Measurements from ENCODE around the gene PITPNM1. TPM values are rescaled to one million over a fixed set of nuclear protein-coding genes. Genes with fewer than 3 reads are reported as not detected.

PITPNM1 gene
- total RNA-seq, 2 donors from 2014 or later: 10.7 to 30.7 TPM

DNA sequence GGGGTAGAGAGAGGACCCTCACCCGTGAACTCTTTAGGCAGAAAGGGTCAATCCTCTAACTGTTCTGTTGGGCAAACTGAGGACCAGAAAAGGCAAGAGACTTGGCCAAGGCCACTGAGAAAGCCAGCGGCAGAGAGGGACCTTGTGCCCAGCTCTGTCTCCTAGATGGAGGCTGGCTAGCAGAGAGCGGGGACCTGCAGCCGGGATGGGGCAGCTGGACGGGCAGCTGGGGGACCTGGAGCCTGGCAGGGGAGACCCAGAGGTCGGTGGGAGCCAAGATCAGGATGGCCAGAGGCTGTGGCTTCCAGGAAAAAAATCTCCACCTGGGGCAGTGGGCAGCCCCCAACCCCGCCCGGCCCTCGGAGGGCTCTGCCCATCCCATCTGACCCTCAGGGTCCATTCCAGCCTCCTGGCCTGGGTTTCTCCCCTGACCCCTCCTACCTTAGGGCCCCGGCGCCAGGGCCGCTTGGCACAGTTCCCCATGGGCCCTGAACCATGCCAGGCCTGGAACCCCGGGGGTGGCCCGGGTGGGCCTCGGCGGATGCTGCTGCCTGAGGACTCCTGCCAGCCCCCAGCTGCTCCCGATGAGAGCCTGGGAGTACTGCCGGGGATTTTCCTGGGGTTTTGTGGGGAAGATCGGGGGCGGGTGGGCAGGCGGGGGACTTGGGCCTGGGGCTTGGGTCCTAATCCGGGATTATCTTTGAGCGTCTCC, 17.8 kb upstream of the PITPNM1 start, which contains the start of gene CABP2:
Gene CABP2 (minus strand): TSS at position 603 of the 712 bp plus-strand sequence. CDS start 120 bp downstream, at position 483.
- no peaks in the 10 kb centered on the region for H3K27me3 ChIP-seq
- H3K4me1 ChIP-seq: no peaks in the 10 kb centered on the region
- H3K4me3 ChIP-seq: no peak within 1 kb of the TSS
- H3K27ac ChIP-seq: no peak within 1 kb of the TSS
- no peaks in the 10 kb centered on the region for H3K9me3 ChIP-seq
- H3K36me3 ChIP-seq: no peaks in the 10 kb centered on the region
- no peak for DNase-seq (ENCODE audit: low spot score)
- TF ChIP-seq CTCF (IDR thresholded peaks at IDR 0.05): no peak

- Histone ChIP-seq H3K27ac (no peak overlapping the region), H3K36me3 (no peaks in the 10 kb centered on the region), H3K27me3 (no peaks in the 10 kb centered on the region), H3K9me3 (no peaks in the 10 kb centered on the region), H3K4me1 (no peaks in the 10 kb centered on the region), H3K4me3 (no peak overlapping the region)
- no peak for TF ChIP-seq CTCF (IDR thresholded peaks at IDR 0.05)
- no peak for DNase-seq (ENCODE audit: low spot score)
Measured at GRCh38 chr11:67522338-67522737, 17.2 kb upstream of the PITPNM1 start.

DNA sequence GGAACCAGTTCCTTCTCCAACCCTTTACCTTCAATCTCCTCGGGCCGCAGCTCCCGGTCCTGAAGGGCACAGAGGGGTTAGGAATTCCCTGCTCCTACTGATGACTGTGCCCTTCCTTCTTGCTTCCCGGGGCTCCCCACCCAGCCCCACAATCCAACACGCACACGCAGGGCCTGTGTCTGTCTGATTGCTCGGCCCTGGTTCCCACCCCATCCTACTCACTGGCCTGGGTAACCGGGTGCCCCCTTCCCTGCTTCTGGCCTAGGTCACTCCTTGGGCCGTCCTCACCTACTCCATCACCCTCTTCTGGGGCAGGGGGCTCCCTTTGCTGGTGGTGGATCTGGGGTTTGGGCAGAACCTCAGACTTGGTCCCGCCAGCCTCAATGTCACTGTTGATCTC, 16.8 kb upstream of the PITPNM1 start:
- no peaks in the 10 kb centered on the region for H3K4me1 ChIP-seq
- H3K36me3 ChIP-seq: no peaks in the 10 kb centered on the region
- DNase-seq (ENCODE audit: low spot score): no peak
- no peaks in the 10 kb centered on the region for H3K9me3 ChIP-seq
- H3K27ac ChIP-seq: no peak overlapping the region
- H3K27me3 ChIP-seq: no peaks in the 10 kb centered on the region
- no peak overlapping the region for H3K4me3 ChIP-seq
- no peak for TF ChIP-seq CTCF (IDR thresholded peaks at IDR 0.05)

- DNase-seq (ENCODE audit: low spot score): no peak
Measured at GRCh38 chr11:67520856-67521824, 16.0 kb upstream of the PITPNM1 start.

GRCh38 chr11:67519726-67520125, 14.6 kb upstream of the PITPNM1 start:
- H3K9me3 ChIP-seq: no peaks in the 10 kb centered on the region
- no peak overlapping the region for H3K27ac ChIP-seq
- H3K4me1 ChIP-seq: no peaks in the 10 kb centered on the region
- no peaks in the 10 kb centered on the region for H3K36me3 ChIP-seq
- TF ChIP-seq CTCF (IDR thresholded peaks at IDR 0.05): no peak
- H3K4me3 ChIP-seq: no peak overlapping the region
- H3K27me3 ChIP-seq: no peaks in the 10 kb centered on the region
- DNase-seq (ENCODE audit: low spot score): no peak

More at GRCh38 chr11:67520856-67521824, 16.0 kb upstream of the PITPNM1 start:
- Histone ChIP-seq H3K27ac (no peak overlapping the region), H3K9me3 (no peaks in the 10 kb centered on the region), H3K27me3 (no peaks in the 10 kb centered on the region), H3K36me3 (no peaks in the 10 kb centered on the region), H3K4me3 (no peak overlapping the region), H3K4me1 (no peaks in the 10 kb centered on the region)
- no peak for TF ChIP-seq CTCF (IDR thresholded peaks at IDR 0.05)

All from right atrium auricular region (tissue), 2 donors.